Measurements from ENCODE around the gene CUL5. TPM values are rescaled to one million over a fixed set of nuclear protein-coding genes. Genes with fewer than 3 reads are reported as not detected.
"Not testable (repeated sequence)": the region's sequence is repeated elsewhere in the genome, so short reads cannot be mapped to it uniquely, and the experiment has no call there.

Gene CUL5
- total RNA-seq, 1 donor from 2014 or later, result 39.5 TPM

DNA sequence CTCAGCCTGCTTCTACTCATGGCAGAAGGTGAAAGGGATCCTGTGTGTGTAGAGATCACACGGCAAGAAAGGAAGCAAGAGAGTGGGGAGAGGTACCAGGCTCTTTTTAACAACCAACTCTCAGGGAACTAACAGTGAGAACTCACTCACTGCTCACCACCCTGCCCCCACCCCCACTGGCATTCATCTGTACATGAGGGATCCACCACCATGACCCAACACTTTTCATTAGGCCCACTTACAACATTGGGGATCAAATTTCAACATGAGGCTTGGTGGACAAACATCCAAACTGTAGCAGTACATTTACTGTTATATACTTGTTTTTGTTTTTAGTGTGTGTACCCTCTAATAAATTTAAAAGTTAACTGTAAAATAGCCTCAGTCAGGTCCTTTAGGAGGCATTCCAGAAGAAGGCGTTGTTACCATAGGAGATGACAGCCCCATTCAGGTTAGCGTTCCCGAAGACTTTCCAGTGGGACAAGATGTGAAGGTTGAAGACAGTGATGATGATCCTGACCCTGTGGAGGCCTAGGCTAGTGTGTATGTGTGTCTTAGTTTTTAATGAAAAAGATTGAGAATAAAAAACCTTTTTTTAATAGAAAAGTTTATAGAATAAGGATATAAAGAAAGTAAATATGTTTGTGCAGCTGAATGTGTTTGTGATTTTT, 11.3 kb downstream of the CUL5 start:
- DNase-seq (ENCODE audit: low read depth, low spot score), result no peak

DNA sequence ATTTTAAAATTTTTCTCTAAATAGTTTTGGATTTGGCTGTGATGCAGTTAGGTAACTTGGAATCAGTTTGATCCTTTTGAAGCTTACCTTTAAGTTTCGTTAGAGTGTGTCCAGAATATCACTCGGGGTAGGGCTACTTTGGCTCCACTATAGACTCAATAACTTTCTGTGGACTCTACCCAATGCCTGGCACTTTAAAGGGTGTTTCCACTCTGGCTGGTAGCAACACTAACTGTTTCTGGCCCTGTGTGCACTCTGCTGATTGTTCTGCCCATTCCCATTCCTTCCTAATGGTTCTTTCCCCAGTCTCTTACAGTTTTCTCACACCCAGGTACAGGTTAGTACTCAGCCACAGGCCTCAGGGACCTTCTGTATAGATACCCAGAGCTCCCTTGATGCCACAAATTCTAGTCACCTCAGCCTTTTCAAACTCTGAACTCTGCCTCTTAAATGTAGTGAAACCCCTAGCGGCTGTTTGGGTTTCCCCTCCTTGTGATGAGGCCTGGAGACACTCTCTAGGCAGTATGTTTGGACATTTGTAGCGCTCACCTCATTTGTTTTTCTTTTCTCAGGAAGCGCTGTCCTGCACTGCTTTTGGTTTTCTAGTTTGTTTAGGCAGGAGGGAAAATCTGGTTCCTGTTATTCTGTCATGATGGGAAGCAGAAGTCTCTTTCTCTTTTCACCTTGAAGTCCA, 16.8 kb downstream of the CUL5 start:
- DNase-seq (ENCODE audit: low read depth, low spot score), result no peak

DNA sequence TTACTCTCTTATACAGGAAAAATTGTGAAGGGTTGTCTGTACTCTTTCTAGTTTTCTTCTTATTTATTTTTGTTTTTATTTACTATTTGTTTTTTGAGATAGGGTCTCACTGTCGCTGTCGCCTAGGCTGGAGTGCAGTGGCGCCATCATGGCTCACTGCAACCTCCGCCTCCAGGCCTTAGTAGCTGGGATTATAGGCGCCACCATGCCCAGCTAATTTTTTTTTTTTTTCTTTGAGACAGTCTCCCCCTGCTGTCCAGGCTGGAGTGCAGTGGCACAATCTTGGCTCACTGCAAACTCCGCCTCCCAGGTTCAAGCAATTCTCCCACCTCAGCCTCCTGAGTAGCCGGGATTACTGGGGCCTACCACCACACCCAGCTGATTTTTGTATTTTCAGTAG, 18.4 kb downstream of the CUL5 start:
- no peak for DNase-seq (ENCODE audit: low read depth, low spot score)

DNA sequence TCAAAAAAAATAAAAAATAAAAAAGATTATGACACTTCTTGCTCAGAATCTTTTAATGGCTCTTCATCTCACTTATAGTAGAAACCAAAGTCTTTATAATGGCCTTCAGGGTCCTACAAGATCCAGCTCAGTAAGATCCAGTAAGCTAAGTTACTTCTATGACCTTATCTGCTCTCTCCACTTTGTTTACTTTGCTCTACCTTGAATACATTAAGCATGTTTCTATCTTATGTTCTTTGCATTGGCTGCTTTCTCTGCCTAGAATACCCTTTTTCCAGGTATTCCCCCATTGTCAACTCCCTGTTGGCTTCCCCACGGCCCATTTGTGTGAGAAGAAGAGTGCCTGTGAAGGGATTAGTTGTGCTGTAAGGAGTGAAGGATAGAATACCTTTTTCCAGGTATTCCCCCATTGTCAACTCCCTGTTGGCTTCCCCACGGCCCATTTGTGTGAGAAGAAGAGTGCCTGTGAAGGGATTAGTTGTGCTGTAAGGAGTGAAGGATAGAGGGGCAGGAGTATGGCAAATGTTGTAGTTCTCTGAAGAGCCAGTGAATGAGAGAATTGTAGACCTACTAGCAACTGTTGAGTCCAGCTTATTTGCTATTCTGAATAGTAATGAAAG, 20.2 kb downstream of the CUL5 start:
- not testable (repeated sequence) for DNase-seq (ENCODE audit: low read depth, low spot score)

DNA sequence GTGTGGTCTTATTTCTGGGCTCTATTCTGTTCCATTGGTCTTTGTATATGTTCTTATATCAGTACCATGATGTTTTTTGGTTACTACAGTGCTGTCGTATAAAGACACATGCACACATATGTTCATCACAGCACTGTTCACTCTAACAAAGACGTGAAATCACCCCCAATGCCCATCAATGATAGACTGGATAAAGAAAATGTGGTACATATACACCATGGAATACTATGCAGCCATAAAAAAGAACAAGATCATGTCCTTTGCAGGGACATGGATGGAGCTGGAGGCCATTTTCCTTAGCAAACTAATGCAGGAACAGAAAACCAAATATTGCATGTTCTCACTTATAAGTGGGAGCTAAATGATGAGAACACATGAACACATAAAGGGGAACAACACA, 22.9 kb downstream of the CUL5 start:
- not testable (repeated sequence) for DNase-seq (ENCODE audit: low read depth, low spot score)

DNA sequence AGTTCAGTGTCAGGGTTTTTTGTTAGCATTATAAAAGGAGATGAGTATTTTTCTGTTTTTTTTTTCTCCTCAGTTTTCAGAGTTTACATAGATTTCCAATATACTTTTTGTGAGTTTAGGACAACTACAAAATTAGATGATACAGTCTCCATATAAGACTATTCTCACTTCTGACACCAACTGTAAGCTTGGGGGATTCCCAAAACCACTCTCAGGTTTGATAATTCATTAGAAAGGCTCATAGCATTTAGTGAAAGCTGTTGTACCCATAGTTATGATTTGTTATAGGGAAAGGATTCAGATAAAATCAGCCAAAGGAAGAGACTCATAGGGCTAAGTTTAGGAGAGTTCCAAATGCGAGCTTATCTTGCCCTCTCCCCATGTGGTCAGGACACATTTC, 24.1 kb downstream of the CUL5 start:
- no peak for DNase-seq (ENCODE audit: low read depth, low spot score)

DNA sequence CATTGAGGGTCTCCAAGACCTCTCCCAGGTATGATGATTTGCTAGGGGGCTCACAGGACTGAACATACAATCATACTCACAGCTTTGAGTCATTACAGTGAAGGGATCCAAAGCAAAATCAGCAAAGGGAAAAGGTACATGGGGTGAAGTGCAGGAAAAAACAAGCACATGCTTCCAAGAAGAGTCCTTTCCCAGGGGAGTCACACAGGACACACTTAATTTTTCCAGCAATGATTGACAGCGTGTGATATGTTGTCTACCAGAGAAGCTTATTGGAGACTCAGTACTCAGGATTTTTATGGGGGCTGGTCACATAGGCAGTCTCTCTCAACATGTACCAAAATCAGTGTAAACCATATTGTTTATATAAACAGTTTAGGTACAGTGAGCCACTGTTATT, 25.3 kb downstream of the CUL5 start:
- DNase-seq (ENCODE audit: low read depth, low spot score), result no peak

DNA sequence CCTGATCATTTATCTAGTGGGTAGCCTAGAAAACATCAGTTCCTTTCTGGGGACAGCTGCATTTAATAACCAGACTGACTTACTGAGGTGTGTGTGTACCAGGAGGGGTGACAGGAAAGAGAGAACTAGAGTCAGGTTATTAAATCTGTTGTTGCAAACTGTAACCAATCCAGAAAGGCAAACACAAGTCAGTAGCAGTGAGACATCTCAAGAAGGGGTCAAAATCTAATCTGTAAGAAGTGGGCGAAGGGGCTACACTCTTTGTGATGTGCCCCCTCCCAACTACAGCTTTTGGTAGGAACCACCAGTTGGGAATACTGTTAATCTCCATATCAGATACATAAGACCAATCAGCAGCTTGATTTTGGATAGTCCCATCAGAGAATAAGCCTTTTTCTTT, 26.3 kb downstream of the CUL5 start:
- DNase-seq (ENCODE audit: low read depth, low spot score), result no peak

DNA sequence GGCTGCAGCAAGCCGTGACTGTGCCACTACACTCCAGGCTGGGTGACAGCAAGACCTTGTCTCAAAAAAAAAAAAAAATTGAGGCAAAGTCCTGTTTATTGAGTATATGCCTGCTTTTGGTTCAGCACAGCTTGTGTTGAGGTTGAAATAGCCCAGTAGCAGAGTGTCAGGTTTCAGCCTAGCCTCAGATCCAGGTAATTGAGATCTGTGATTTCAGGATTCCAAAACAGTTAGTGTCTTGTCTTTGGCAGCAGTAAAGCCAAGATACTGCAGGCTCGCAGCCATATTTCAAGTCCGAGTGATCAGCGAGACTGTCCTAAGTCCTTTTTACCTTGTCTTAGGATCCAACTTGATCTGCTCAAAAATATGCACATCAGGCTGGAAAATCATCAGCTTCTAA, 27.0 kb downstream of the CUL5 start:
- no peak for DNase-seq (ENCODE audit: low read depth, low spot score)

DNA sequence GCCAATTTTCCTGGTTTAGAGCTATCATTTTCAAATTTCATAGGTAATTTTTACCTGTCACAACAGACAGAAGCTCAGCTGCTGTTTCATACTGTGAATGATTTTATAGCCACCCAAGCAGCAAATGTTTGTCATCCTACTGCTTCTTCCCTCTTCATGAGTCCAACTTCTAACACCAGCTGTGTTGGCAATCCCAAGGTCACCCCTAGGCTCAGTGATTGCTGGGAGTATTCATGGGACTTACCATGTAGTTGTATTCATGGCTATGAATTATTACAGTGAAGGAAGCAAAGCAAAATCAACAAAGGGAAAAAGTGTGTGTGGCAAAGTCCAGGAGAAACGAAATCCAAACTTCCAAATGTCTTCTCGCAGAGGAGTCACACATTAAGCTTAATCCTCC, 28.5 kb downstream of the CUL5 start:
- no peak for DNase-seq (ENCODE audit: low read depth, low spot score)

DNA sequence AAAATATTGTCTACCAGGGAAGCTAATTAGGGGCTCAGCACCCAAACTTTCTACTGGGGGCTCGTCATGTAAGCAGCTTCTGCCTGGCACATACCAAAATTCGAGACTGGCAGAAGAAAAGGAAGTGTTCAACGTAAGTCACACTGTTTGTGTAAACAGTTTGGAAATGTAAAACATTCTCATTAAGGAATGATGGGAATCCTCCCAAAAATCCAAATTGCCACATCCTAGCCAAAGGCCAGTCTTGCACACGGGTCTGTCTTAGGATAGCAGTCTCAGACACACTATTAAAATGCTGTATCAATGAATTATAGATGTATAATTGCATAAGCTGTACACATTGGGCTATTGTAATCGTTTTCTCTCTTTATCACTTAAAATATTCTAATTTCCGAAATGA, 28.9 kb downstream of the CUL5 start:
- DNase-seq (ENCODE audit: low read depth, low spot score), result no peak

DNA sequence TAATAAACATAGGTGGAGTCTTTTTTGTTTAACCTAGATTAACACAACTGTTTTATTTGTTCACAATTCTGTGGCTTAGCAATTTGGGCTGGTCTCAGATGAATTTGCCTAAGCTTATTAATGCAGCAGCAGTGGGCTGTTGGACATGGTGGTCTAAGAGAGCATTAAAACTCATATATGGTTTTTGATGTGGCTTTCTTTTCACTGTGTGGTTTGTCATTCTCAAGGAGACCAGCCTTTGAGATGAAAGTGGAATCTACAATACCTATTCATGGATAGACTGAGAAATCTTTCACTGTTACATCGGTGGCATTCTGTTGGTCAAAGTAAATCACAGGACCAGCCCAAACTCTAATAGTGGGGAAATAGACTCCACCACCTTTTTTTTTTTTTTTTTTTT, 39.6 kb downstream of the CUL5 start:
- no peak for DNase-seq (ENCODE audit: low read depth, low spot score)

DNA sequence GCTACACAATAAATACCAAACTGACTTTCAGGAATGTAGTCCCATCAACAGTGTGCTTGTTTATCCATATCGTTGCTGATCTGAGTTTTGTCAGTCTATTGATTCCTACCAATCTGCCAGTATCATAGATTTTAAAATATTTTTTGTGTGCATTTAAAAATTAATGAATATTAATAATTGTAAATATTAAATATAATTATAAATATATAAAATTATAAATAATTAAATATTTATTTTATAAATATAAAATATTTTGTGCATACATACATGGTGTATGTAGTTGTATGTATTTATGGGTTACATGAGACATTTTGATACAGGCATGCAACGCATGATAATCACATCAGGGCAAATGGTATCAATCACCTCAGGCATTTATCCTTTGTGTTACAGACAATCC, 53.6 kb downstream of the CUL5 start:
- no peak for DNase-seq (ENCODE audit: low read depth, low spot score)

DNA sequence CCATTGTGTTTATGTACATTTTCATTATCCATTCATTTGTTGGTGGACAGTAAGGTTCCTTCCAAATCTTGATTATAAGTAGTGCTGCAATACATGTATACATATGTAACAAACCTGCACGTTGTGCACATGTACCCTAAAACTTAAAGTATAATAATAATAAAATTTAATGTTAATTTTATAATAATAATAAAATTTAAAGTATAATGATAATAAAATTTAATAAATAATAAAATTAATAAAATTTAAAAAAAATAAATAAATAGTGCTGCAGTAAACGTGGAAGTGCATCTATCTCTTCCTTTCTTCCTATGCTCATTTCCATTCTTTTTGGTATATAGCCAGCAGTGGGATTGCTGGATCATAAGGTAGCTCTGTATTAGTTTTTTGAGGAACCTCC, 54.7 kb downstream of the CUL5 start:
- no peak for DNase-seq (ENCODE audit: low read depth, low spot score)

DNA sequence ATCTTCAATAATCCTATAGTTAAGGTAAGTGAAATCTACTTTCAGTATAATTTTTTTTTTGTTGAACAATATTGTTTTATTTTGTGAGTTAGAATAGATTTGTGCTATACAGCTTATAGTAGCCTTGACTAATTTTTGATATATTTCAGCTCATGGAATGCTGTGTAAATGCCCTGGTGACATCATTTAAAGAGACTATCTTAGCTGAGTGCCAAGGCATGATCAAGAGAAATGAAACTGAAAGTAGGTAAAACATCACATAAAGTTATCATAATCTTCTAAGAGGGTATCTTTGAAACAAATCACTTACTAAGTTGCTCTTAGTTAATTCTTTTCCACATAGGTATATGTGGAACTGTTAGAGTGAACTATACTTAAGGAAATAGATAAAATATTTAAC, 61.2 kb downstream of the CUL5 start:
- DNase-seq (ENCODE audit: low read depth, low spot score), result peak; percentile 4

DNA sequence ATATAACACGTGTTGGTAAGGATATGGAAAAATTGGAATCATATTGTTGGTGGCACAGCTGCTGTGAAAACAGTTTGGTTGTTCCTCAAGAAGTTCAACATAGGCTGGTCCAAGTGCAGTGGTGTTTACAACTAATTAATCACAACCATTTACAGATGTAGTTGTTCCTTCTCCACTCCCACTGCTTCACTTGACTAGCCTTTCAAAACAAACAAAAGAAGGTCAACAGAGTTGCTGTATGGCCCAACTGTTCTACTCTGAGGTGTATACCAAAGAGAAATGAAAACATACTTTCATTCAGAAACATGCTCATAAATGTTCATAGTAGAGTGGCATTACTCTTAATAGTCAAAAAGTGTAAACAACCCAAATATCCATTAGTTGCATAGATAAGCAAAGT, 76.1 kb downstream of the CUL5 start:
- DNase-seq (ENCODE audit: low read depth, low spot score), result no peak

DNA sequence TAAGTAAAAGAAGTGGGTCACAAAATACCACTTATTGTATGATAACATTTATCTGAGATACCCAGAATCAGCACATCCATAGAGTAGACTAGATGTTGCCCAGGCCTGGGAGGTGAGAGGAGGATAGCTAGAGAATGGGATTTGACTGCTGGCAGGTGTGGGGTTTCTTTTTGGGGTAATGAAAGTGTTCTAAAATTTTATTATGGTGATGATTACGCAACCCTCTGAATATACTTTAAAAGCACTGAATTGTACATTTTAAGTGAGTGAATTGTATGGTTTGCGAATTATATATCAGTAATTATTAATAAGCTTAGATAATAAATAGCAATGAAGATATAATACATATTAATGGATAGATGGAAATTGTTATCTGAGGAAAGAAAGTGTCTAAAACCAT, 77.0 kb downstream of the CUL5 start:
- no peak for DNase-seq (ENCODE audit: low read depth, low spot score)

DNA sequence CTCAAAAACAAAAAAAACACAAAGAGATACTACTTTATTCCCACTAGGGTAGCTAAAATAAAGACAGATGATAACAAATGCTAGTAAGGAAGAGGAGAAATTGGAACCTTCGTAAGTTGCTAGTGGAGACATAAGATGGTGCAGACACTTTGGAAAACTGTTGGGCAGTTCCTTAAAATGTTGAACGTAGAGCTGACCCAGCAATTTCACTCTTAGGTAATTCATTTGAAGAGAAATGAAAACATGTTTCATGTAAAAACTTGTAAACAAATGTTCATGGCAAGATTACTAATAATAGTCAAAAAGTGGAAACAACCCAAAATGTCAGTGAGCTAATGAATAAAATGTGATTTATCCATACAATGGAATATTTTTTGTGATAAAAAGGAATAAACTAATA, 83.4 kb downstream of the CUL5 start:
- DNase-seq (ENCODE audit: low read depth, low spot score), result no peak

DNA sequence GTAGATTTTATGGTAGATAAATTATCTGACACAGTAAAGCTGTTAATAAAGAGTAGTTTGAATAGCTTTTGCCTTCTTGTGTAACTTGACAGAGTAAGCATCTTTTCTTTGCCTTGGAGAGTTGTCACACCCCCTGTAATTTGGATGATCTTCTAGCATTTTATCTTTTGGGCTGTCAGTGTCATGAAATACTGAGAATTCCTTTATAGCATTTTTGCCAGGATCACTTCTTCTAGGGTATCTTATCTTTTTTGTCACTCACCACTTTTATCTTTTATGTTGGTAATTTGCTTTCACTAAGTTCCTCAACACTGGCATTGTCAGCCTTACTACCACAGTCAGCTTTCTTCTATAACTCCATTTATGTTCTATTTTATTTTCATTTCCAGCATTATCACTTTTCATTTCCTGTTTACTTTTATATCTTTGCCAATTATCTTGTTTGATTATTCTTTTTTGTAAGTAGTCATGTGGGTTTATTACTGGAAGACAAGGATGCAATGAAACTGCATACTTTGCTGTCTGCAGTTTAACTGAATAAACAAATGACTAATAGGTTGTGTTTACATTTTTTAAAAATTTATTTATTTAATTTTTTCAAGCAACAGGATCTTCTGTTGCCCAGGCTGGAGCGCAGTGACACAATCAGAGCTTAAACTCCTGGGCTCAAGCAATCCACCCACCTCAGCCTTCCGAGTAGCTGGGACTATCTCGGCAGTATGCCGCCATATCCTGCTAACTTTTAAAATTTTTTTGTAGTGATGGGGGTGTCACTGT, 84.6 kb downstream of the CUL5 start:
- no peak for DNase-seq (ENCODE audit: low read depth, low spot score)

DNA sequence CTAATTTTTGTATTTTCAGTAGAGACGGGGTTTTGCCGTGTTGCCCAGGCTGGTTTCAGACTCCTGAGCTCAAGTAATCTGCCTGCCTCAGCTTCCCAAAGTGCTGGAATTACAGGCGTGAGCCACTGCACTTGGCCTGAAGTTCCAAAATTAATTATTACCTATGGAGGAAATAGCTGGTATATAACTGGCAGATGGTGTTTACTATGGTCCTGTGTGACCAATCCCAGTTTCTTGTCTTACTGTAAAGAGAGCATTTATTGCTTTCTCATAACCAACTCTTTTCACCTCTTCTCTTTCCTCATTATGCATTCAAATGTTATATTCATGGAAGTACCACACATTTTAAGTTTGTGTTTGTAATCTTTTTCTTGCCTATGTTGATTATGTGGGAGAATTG, 88.5 kb downstream of the CUL5 start:
- DNase-seq (ENCODE audit: low read depth, low spot score), result no peak

DNA sequence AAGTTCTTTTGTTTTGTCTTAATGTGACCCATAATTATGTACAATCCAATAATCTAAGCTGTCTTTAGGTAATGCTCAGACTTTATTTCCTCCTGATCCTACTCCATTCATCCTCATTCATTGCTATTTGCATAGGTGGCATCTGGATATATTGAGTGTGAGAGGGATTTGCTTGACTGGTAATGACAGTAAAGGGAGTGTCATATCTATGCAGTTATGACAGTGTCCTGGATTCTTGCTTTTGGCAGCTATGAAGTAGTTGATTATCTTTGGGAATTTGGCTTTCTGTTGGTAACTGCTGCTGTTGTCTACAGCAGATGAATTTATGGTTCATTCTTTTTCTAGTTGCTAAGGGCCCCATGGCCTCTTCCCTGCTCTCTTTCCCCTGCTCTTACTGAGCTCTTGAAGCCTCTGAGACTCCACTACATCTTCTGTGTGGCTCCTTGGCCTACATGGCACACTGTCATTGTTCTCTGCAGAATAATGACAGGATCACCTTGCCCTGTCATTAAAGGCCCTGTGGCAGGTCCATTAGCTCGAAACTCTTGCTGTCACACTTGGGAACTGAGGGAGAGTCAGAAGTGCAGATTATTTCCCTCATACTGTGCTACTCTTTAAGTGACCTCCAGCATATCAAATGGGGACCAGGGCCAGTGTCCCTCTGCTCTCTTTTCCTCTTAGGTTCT, 92.5 kb downstream of the CUL5 start:
- DNase-seq (ENCODE audit: low read depth, low spot score), result no peak

DNA sequence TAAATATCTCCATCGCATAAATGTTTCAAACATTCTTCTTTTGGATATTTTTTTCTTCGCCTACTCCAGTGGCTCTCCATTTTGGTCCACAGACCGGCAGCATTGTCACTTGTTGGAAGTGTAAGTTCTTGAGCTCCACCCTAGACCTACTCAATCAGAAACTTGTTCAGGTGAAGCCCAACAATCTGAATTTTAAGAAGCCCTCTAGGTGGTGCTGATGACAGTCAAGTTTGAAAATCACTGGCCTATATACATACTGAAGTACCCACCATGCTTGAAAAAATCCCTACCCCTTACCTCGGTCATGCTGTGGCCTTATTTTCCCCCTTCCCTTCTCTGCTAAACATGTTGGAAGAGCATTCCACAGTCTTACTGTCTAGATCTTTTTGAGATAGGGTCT, 102.4 kb downstream of the CUL5 start:
- DNase-seq (ENCODE audit: low read depth, low spot score), result no peak
